Uterus (tissue), 2 donors: ENCODE data around the gene CDH13.

ENCODE experiments used
- POLR2A ChIP-seq, 2 donors: fragments of 450-650 bp; IDR thresholded peaks; one replicate each; pipeline ENCODE4 v1.6.1; 2016; ENCODE audit warnings: antibody characterized with exemption in 2 of 2, mild to moderate bottlenecking in 1 of 2, moderate library complexity in 1 of 2
- TF ChIP-seq, protein P1 (sequence below), 4 experiments: fragments of 200-600 bp in 2 of 4; fragments of 450-650 bp in 2 of 4; sonication (generic) in 2 of 4; IDR thresholded peaks; one replicate each; pipeline ENCODE4 v1.5.1; 2016 to 2019; ENCODE audit warnings: antibody characterized with exemption in 4 of 4, mild to moderate bottlenecking in 2 of 4, moderate library complexity in 1 of 4

DNA sequence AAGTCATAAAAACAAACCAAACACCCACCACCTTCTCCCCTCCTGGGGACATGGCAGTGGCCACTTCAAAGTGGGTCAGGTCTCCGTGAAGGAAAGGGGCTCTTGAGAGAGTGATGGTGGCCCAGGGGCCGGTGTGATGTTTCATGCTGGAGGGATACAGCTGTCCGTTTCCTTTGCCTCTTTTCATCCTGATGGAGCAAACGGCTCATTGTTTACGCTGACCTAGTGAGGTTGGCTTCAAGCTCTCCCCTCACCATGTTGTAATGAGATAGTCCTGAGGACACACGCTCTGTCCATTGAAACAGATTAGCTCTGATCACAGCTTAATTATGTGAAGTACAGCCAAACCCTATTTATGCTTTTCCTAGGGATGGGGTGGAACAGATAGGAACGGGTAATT lies 34.2 kb downstream of the CDH13 start:
- TF ChIP-seq, protein P1, sequence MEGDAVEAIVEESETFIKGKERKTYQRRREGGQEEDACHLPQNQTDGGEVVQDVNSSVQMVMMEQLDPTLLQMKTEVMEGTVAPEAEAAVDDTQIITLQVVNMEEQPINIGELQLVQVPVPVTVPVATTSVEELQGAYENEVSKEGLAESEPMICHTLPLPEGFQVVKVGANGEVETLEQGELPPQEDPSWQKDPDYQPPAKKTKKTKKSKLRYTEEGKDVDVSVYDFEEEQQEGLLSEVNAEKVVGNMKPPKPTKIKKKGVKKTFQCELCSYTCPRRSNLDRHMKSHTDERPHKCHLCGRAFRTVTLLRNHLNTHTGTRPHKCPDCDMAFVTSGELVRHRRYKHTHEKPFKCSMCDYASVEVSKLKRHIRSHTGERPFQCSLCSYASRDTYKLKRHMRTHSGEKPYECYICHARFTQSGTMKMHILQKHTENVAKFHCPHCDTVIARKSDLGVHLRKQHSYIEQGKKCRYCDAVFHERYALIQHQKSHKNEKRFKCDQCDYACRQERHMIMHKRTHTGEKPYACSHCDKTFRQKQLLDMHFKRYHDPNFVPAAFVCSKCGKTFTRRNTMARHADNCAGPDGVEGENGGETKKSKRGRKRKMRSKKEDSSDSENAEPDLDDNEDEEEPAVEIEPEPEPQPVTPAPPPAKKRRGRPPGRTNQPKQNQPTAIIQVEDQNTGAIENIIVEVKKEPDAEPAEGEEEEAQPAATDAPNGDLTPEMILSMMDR (IDR thresholded peaks at IDR 0.05), result no peak
- TF ChIP-seq POLR2A (IDR thresholded peaks at IDR 0.05), result no peak
